G401 (cell line): ENCODE data around the gene FAM110D. TPM values are rescaled to one million over a fixed set of nuclear protein-coding genes. Genes with fewer than 3 reads are reported as not detected.

ENCODE experiments used
- DNase-seq: peaks from one replicate; pipeline ENCODE4 v3.0.0-alpha.2; 2015; ENCODE audit warnings: low spot score
- in situ Hi-C: cut with HindIII; loops from 2 replicates; pipeline ENCODE4 v1.10.0; 2016; ENCODE audit warnings: low sequenced_read_pairs, mixed read lengths
- total RNA-seq: library from RNA; depleted of rRNA; stranded (reverse); fragments of >200 nt; shearing (Covaris generic); gene quantifications from 2 replicates; pipeline ENCODE4 v1.2.3, GENCODE V29; 2014

Gene FAM110D
- total RNA-seq, 1 experiment from 2014 or later, result 3.5 TPM

GRCh38 chr1:26160527-26161414, 1.9 kb downstream of the FAM110D start:
- in situ Hi-C loops, result no loop called here
- no peak for DNase-seq

- in situ Hi-C loops, result no loop called here
Measured at GRCh38 chr1:26161415-26162219, 2.7 kb downstream of the FAM110D start.

GRCh38 chr1:26162220-26162709, 3.4 kb downstream of the FAM110D start:
- no peak for DNase-seq
- in situ Hi-C loops, result no loop called here

More at GRCh38 chr1:26161415-26162219, 2.7 kb downstream of the FAM110D start:
- DNase-seq, result peak; percentile 28

GRCh38 chr1:26163684-26164035, 4.8 kb downstream of the FAM110D start:
- in situ Hi-C loops, result no loop called here
- DNase-seq, result no peak

GRCh38 chr1:26164036-26164860, 5.4 kb downstream of the FAM110D start:
- in situ Hi-C loops, result no loop called here
- peak; percentile 25 for DNase-seq

GRCh38 chr1:26164861-26165842, 6.3 kb downstream of the FAM110D start:
- in situ Hi-C loops, result loop anchor here (5.0 kb wide), 1 partner anchor 63 kb away; no protein-coding TSS in a partner anchor
- no peak for DNase-seq

- in situ Hi-C loops, result loop anchor here (5.0 kb wide), 1 partner anchor 64 kb away; no protein-coding TSS in a partner anchor
- DNase-seq, result no peak
Measured at GRCh38 chr1:26166719-26167281, 7.9 kb downstream of the FAM110D start.

GRCh38 chr1:26168410-26169197, 9.7 kb downstream of the FAM110D start, which contains the start of gene C1orf232:
C1orf232 (minus strand) TSS chr1:26168963; CDS start chr1:26168499, 464 bp downstream.
- DNase-seq, result no peak
- in situ Hi-C loops, result loop anchor here (5.0 kb wide), 1 partner anchor 66 kb away; no protein-coding TSS in a partner anchor

GRCh38 chr1:26169198-26169554, 10.3 kb downstream of the FAM110D start:
- in situ Hi-C loops, result loop anchor here (5.0 kb wide), 1 partner anchor 67 kb away; no protein-coding TSS in a partner anchor
- peak; percentile 17 for DNase-seq

GRCh38 chr1:26169669-26170471, 11.0 kb downstream of the FAM110D start, which contains the start of gene ZNF593:
ZNF593 (plus strand) TSS chr1:26169908; CDS start chr1:26169984, 76 bp downstream.
- peak; percentile 91 for DNase-seq
- in situ Hi-C loops, result loop anchor here (5.0 kb wide), 1 partner anchor 68 kb away; no protein-coding TSS in a partner anchor

GRCh38 chr1:26170472-26170821, 11.6 kb downstream of the FAM110D start:
- DNase-seq, result no peak
- in situ Hi-C loops, result no loop called here

- in situ Hi-C loops, result no loop called here
- no peak for DNase-seq
Measured at GRCh38 chr1:26171084-26172072, 12.5 kb downstream of the FAM110D start, which contains the start of gene ZNF593OS. ZNF593OS (minus strand) TSS chr1:26171832; CDS start chr1:26171661, 171 bp downstream.

- in situ Hi-C loops, result no loop called here
- no peak for DNase-seq
Measured at GRCh38 chr1:26175346-26175745, 16.5 kb downstream of the FAM110D start.

GRCh38 chr1:26177182-26177684, 18.4 kb downstream of the FAM110D start, which contains the start of gene CNKSR1:
CNKSR1 (plus strand) TSS chr1:26177491; CDS start chr1:26177548, 57 bp downstream.
- DNase-seq, result no peak
- in situ Hi-C loops, result no loop called here
